Ammon's horn (tissue), 1 donor: ENCODE data around the gene CARD14.
"Not testable (repeated sequence)": the region's sequence is repeated elsewhere in the genome, so short reads cannot be mapped to it uniquely, and the experiment has no call there.

Experiments used
- DNase-seq: peaks from one replicate; pipeline ENCODE4 v3.0.0-alpha.2; 2016; ENCODE audit warnings: low spot score

CARD14 gene

GRCh38 chr17:80185968-80186367, 16.1 kb downstream of the CARD14 start:
- DNase-seq = no peak

- no peak for DNase-seq
These were observed 17.3 kb downstream of the CARD14 start for GRCh38 chr17:80187090-80187489.

DNA sequence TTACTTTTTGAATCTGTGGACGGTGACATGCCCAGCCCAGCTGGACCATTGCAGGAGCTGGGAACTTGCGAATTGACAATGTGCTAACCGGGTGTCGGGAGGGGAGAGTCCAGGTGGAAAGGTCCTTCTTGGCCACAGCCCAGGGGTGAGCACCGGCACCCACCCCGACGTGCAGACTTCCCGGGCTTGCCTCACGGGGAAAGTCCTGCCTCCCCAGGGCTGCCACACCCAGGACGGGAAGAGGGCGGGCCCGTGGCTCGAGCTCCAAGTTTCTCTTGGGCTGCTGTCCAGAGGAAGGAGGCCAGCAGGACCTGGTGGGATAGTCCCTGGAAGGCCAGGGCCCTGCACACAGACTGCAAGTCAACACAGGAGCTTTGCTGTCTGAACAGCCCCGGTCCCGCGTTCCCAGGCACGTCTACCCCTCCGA, 17.7 kb downstream of the CARD14 start:
- DNase-seq = no peak

DNA sequence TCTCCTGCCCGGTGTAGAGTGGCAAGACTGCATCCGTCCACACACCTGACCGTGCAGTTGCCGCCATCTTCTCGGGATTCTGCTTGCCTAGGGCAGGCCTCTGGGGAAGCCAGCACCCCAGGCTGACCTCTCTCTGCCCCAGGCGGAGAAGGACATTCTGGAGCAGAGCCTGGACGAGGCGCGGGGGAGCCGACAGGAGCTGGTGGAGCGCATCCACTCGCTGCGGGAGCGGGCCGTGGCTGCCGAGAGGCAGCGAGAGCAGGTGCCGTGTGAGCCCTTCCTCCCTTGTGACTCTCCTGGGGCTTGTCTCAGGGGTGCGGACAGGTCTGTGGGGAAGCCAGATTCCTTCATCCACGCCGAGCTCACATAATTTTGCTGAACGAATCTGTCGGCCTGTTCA, 19.8 kb downstream of the CARD14 start:
- no peak for DNase-seq

- no peak for DNase-seq
These were observed 20.9 kb downstream of the CARD14 start for GRCh38 chr17:80190716-80191115.

DNA sequence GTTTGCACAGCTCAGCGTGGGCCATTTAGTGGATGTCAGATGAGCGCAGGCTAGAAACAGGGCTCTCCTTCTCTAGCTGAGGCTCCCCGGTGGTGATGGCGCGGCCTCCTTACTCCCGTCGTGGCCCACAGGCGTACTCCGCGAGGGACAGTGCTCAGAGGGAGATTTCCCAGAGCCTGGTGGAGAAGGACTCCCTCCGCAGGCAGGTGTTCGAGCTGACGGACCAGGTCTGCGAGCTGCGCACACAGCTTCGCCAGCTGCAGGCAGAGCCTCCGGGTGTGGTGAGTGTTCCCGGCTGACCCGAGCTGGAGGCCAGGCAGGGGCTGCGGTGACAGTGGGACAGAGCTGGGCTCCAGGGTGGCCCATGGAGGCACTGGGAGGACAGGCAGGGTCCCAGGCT, 21.4 kb downstream of the CARD14 start:
- DNase-seq = no peak

GRCh38 chr17:80191865-80192661, 22.2 kb downstream of the CARD14 start:
- peak; percentile 77 for DNase-seq

DNA sequence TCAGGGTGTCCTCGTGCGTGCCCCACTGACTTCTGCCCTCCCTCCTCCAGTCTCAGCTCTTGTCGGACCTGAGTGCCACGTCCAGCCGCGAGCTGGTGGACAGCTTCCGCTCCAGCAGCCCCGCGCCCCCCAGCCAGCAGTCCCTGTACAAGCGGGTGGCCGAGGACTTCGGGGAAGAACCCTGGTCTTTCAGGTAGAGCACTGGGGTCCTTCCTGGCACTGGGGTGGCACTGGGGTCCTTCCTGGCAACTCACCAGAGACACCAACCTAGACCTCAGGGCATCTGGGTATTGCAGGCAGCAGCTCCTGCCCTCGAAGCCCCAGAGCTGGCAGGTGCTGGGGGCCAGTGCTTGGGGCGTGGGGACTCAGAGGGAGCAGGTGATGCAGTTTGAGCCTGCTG, 25.3 kb downstream of the CARD14 start:
- DNase-seq = no peak

- no peak for DNase-seq
These were observed 26.1 kb downstream of the CARD14 start for GRCh38 chr17:80195671-80196529.

DNA sequence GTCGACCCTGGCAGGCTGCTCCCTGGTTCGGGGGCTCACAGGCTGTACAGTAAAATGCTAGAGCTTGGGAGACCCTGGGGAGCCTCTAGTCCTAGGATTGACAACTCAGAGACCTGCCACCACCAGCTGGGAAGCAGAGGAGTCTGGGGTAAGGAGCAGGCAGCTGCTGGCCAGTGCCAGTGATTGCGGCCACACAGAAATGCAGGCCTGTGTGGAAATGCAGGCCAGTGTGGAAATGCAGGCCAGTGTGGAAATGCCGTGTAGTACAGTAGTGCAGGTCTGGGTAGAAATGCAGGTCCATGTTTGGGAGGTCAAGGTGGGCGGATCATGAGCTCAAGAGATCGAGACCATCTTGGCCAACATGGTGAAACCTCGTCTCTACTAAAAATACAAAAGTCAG, 26.8 kb downstream of the CARD14 start:
- no peak for DNase-seq

GRCh38 chr17:80198144-80198661, 28.4 kb downstream of the CARD14 start:
- no peak for DNase-seq

GRCh38 chr17:80199295-80199694, 29.5 kb downstream of the CARD14 start:
- not testable (repeated sequence) for DNase-seq

DNA sequence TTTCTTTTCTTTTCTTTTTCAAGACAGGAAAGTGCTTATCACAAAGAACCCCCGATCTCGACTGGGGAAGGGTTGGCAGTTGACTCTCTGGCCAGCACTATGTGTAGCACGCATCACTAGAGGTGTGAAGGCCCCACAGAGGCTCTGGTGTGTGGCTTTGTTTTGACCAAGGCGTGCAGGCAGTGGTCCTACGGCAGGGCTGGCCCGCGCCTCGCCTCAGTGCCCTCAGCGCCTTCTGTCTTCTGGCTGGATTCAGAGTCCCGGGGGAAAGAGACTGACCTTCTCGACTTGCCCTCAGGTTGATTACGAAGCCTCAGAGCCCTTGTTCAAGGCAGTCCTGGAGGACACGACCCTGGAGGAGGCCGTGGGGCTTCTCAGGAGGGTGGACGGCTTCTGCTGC, 31.6 kb downstream of the CARD14 start:
- no peak for DNase-seq

GRCh38 chr17:80202197-80202596, 32.4 kb downstream of the CARD14 start:
- DNase-seq = no peak

DNA sequence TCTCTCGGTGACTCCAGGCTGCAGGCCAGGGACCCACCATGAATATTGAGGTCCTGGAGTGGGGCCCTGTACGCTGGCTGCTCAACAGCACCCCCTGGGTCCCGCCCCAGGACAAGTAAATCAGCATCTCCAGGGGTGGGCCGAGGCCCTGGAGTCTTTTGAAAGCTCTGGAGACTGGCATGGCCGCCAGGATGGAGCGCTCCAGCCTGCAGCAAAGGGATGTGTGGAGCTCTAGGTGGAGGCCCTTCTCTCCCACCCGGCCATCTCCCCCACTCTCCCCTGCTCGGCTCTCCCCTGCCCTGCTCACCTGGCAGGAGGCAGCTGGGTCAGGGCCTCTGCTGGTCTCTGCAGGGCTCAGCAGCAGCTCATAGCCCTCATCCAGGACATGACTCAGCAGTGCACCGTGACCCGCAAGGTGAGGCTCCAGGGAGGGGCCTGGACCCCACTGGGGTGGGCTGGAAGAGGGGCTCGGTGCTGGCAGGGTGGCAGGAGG, 33.7 kb downstream of the CARD14 start:
- no peak for DNase-seq

- no peak for DNase-seq
These were observed 35.0 kb downstream of the CARD14 start for GRCh38 chr17:80204626-80205468.

GRCh38 chr17:80205811-80206210, 36.0 kb downstream of the CARD14 start:
- DNase-seq = no peak

GRCh38 chr17:80208050-80208449, 38.2 kb downstream of the CARD14 start:
- DNase-seq = no peak

DNA sequence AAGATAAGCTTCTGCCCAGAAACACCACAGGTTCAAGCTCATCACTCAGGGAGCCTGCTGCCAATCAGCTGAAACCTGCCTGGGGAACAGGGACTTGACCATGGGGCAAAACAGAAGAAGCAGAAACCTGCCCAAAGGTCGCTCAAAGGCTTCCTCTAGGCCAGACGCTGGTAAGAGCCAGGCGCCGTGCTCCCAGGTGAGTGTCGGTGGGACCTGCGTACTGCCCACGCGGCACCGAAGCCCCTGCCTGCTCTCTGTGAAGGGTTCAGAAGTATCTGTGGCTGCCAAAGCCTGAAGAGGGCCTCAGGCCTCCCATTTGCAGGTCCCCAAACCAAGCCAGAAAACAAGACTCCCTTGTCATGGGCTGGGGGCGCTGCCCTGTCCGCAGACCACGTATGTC, 39.9 kb downstream of the CARD14 start:
- DNase-seq = no peak

DNA sequence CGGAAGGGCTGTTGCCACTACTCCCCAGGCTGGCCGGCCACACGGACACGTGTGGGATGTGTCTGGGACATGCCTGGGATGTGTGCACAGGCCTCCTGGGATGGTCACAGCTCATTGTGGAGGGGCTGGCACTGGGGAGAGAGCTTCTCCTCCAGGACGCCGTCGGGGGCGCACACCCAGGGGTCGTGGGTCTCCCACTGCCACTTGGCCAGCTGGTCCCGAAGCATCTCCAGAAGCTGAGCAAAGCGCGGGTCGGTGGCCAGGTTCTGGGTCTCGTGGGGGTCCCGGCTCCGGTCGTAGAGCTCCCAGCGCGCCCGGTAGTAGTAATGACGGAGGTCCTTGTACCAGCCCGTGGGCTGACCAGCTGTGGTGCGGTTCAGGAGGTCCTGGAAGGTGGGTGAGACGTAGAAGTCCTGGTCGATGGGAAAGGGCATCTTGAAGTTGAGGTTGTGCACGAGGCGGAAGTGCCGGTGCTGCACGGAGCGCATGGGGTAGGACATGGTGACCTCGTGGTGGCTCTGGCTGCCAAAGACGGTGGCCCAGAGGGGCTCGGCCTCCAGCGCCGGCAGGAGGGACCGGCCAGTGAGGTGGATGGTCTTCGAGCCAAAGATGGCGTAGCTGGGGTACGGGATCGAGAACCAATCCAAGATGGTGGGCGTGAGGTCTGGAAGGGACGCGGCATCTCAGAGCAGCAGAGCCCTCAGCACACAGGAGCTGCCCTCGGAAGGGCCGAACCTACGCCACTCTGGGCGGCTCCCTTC, 40.7 kb downstream of the CARD14 start:
- no peak for DNase-seq

GRCh38 chr17:80212109-80212508, 42.3 kb downstream of the CARD14 start:
- no peak for DNase-seq
